Sigmoid colon (tissue), 7 donors: ENCODE results near the gene HPF1. TPM values are rescaled to one million over a fixed set of nuclear protein-coding genes. Genes with fewer than 3 reads are reported as not detected.

ENCODE experiments used
- DNase-seq: peaks from one replicate; pipeline ENCODE4 v3.0.0-alpha.2; 2019
- H3K27ac ChIP-seq, 4 donors: fragments of 200-600 bp; sonication (generic); one replicate each; pipeline ENCODE4 v1.5.1; 2016 to 2019; ENCODE audit warnings: mild to moderate bottlenecking in 1 of 4
- H3K27me3 ChIP-seq, 3 donors: fragments of 200-600 bp; sonication (generic); one replicate each; pipeline ENCODE4 v1.5.1; 2019; ENCODE audit warnings: mild to moderate bottlenecking in 1 of 3
- H3K36me3 ChIP-seq, 4 donors: fragments of 200-600 bp; sonication (generic); one replicate each; pipeline ENCODE4 v1.5.1; 2016 to 2019
- H3K4me1 ChIP-seq, 4 donors: fragments of 200-600 bp; sonication (generic); one replicate each; pipeline ENCODE4 v1.5.1; 2017 to 2019
- H3K4me3 ChIP-seq, 4 donors: fragments of 200-600 bp; sonication (generic); one replicate each; pipeline ENCODE4 v1.5.1; 2017 to 2019; ENCODE audit warnings: mild to moderate bottlenecking in 2 of 4, moderate library complexity in 1 of 4
- H3K9me3 ChIP-seq, 4 donors: fragments of 200-600 bp in 3 of 4; sonication (generic) in 3 of 4; one replicate each; pipeline versions ENCODE4 v1.5.1 to v1.6.1; 2013 to 2019
- CTCF ChIP-seq, 4 experiments: fragments of 450-650 bp in 3 of 4; fragments of 200-600 bp in 1 of 4; IDR thresholded peaks; one replicate each; pipeline ENCODE4 v1.5.1; 2016 to 2019; ENCODE audit warnings: antibody characterized with exemption in 4 of 4, mild to moderate bottlenecking in 3 of 4, moderate library complexity in 2 of 4
- EP300 ChIP-seq, 4 donors: sonication (generic); formaldehyde crosslinking; IDR thresholded peaks; one replicate each; pipeline ENCODE4 v1.6.1; 2017; ENCODE audit warnings: antibody characterized with exemption in 4 of 4
- POLR2A ChIP-seq, 2 donors: fragments of 450-650 bp; IDR thresholded peaks; one replicate each; pipeline ENCODE4 v1.6.1; 2016; ENCODE audit warnings: antibody characterized with exemption in 2 of 2, mild to moderate bottlenecking in 2 of 2, moderate library complexity in 2 of 2
- POLR2AphosphoS5 ChIP-seq, 4 donors: sonication (generic); formaldehyde crosslinking; IDR thresholded peaks; one replicate each; pipeline ENCODE4 v1.6.1; 2017; ENCODE audit warnings: antibody characterized with exemption in 4 of 4
- WGBS, 2 donors: extraction: QIAGEN DNeasy Blood & Tissue Kit; methylation state at CpG; one replicate each; pipeline ENCODE4 v1.1.7; 2013; 5-methylcytosine and 5-hydroxymethylcytosine counted together
- intact Hi-C: fragments of 100-400 bp; cut with DNase I; formaldehyde crosslinking; loops from one replicate; pipeline ENCODE4 v1.15.1; 2023
- polyA plus RNA-seq, 3 donors: library from polyadenylated mRNA; stranded (reverse); fragments of 200-250 nt; gene quantifications; one replicate each; pipeline ENCODE4 v1.2.3, GENCODE V29; 2013
- total RNA-seq, 4 donors: library from RNA; depleted of rRNA; stranded (reverse); fragments of >200 nt; gene quantifications; one replicate each; pipeline ENCODE4 v1.1.0, GENCODE V29; 2016
- donor health status: healthy with polysubstance abuse.
- donor health status: Bipolar disorder and iron deficiency.
- donor health status: healthy.

Gene HPF1
- total and polyA plus RNA-seq, 7 donors, result 15.7 to 70.3 (median 25.8) TPM

GRCh38 chr4:169723207-169723965 is 34.4 kb downstream of the HPF1 start:
- TF ChIP-seq POLR2A (IDR thresholded peaks at IDR 0.05), result no peak
- TF ChIP-seq CTCF (IDR thresholded peaks at IDR 0.05), result no peak
- no peak for TF ChIP-seq EP300 (IDR thresholded peaks at IDR 0.05)
- no peak for TF ChIP-seq POLR2AphosphoS5 (IDR thresholded peaks at IDR 0.05)

GRCh38 chr4:169720529-169720928 is 37.2 kb downstream of the HPF1 start:
- Histone ChIP-seq H3K27me3 (no peaks in the 10 kb centered on the region), H3K27ac (no peak overlapping the region), H3K4me3 (no peak overlapping the region), H3K9me3 (no peaks in the 10 kb centered on the region), H3K36me3 (peaks cover 0 to 26% (median 3%) of the 10 kb centered on the region in 4 donors), H3K4me1 (peaks cover 0 to 4% (median 0%) of the 10 kb centered on the region in 4 donors)
- intact Hi-C loops, result no loop called here
- 91% methylated on average over 7 of the region's 7 CpGs for WGBS, 2 donors
- TF ChIP-seq POLR2AphosphoS5 (IDR thresholded peaks at IDR 0.05) (no peak), EP300 (IDR thresholded peaks at IDR 0.05) (no peak), CTCF (IDR thresholded peaks at IDR 0.05) (no peak), POLR2A (IDR thresholded peaks at IDR 0.05) (no peak)
- DNase-seq, result no peak

More at GRCh38 chr4:169723207-169723965, 34.4 kb downstream of the HPF1 start:
- peaks cover 0 to 25% (median 3%) of the 10 kb centered on the region in 4 donors for H3K36me3 ChIP-seq
- no peaks in the 10 kb centered on the region for H3K9me3 ChIP-seq
- DNase-seq, result no peak
- H3K4me3 ChIP-seq, result no peak overlapping the region
- intact Hi-C loops, result no loop called here
- H3K27me3 ChIP-seq, result no peaks in the 10 kb centered on the region
- WGBS, 2 donors, result 86 to 91% methylated on average over 9 of the region's 9 CpGs
- H3K4me1 ChIP-seq, result peaks cover 0 to 4% (median 0%) of the 10 kb centered on the region in 4 donors
- no peak overlapping the region for H3K27ac ChIP-seq

GRCh38 chr4:169716677-169717076 is 41.1 kb downstream of the HPF1 start:
- WGBS, 2 donors, result 87% methylated on average over 1 of the region's 1 CpG
- Histone ChIP-seq H3K4me3 (no peak overlapping the region), H3K27me3 (no peaks in the 10 kb centered on the region), H3K36me3 (peaks cover 0 to 45% (median 5%) of the 10 kb centered on the region in 4 donors), H3K27ac (no peak overlapping the region), H3K9me3 (no peaks in the 10 kb centered on the region), H3K4me1 (no peaks in the 10 kb centered on the region)
- intact Hi-C loops, result no loop called here
- DNase-seq, result no peak
- TF ChIP-seq EP300 (IDR thresholded peaks at IDR 0.05) (no peak), POLR2AphosphoS5 (IDR thresholded peaks at IDR 0.05) (no peak), CTCF (IDR thresholded peaks at IDR 0.05) (no peak), POLR2A (IDR thresholded peaks at IDR 0.05) (no peak)

- no peak for DNase-seq
- no peaks in the 10 kb centered on the region for H3K4me1 ChIP-seq
- no peak overlapping the region for H3K4me3 ChIP-seq
- no peak overlapping the region for H3K27ac ChIP-seq
- intact Hi-C loops, result no loop called here
- WGBS, 2 donors, result 95 to 97% methylated on average over 2 of the region's 2 CpGs
- TF ChIP-seq POLR2AphosphoS5 (IDR thresholded peaks at IDR 0.05), result no peak
- TF ChIP-seq POLR2A (IDR thresholded peaks at IDR 0.05), result no peak
- no peak for TF ChIP-seq CTCF (IDR thresholded peaks at IDR 0.05)
- no peak for TF ChIP-seq EP300 (IDR thresholded peaks at IDR 0.05)
- peaks cover 0 to 44% (median 5%) of the 10 kb centered on the region in 4 donors for H3K36me3 ChIP-seq
- H3K9me3 ChIP-seq, result no peaks in the 10 kb centered on the region
- H3K27me3 ChIP-seq, result no peaks in the 10 kb centered on the region
These were observed 41.9 kb downstream of the HPF1 start for GRCh38 chr4:169715826-169716225.
